ENCODE data around the gene CCDC137. TPM values are rescaled to one million over a fixed set of nuclear protein-coding genes. Genes with fewer than 3 reads are reported as not detected.

The CCDC137 gene
- polyA plus RNA-seq, 1 donor from 2014 or later, result 12.2 TPM

DNA sequence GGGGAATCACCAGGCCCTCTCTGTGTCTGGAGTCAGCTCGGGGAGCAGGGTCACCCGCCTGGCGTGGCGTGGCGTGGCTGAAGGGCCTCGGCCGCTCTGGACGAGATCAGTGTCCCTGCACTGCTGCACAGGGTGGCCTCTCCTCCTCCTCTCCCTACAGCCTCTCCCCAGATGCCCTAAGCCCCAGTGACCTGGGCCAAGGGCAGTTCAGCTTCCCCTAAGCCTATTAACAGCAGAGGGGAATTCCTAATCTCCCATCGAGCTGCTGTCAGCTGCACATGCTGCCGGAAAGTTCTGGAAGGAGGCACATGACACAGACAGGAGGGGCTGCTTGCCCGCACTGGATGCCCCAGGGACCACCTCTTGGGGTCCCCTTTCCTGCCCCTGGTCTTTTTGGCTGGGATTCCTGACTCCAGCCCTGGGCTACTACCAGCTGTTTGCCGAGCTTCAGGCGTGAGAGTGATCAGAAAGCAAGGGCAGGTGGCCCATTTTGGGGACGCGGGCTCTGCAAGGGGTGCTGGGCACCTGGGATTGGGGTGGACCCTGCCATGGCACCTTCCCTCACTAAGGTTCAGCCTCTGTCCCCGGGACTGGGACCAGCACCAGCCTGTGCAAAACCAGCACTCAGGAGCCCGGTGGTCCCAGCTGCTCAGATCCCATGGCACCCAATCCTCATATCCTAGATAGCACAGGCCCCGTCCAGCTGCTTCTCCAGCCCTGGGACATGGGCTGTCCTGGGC lies 11.0 kb upstream of the CCDC137 start:
- H3K9me2 ChIP-seq (ENCODE audit: insufficient read depth, low read length), result no peaks in the 10 kb centered on the region
- H3K4me2 ChIP-seq (ENCODE audit: low read length), result no peak overlapping the region
- H3K27ac ChIP-seq (ENCODE audit: low read length), result no peak overlapping the region
- no peaks in the 10 kb centered on the region for H3K27me3 ChIP-seq (ENCODE audit: insufficient read depth, low read depth, low read length)
- H3K36me3 ChIP-seq (ENCODE audit: insufficient read depth, low read length), result no peaks in the 10 kb centered on the region
- H2AFZ ChIP-seq (ENCODE audit: low read depth, low read length), result no peak overlapping the region
- no peak for TF ChIP-seq SMC3 (conservative IDR thresholded peaks at IDR 0.05; ENCODE audit: poor library complexity)
- no peak for TF ChIP-seq POLR2AphosphoS5 (IDR thresholded peaks at IDR 0.05)
- no peak for TF ChIP-seq EZH2 (IDR thresholded peaks at IDR 0.05; ENCODE audit: borderline replicate concordance, insufficient read depth, low read length, poor library complexity, severe bottlenecking)
- no peak for TF ChIP-seq EP300 (conservative IDR thresholded peaks at IDR 0.05; ENCODE audit: poor library complexity, severe bottlenecking)
- no peak for TF ChIP-seq RAD21 (conservative IDR thresholded peaks at IDR 0.05)
- no peaks in the 10 kb centered on the region for H3K9me3 ChIP-seq (ENCODE audit: low read length)
- no peaks in the 10 kb centered on the region for H3K79me2 ChIP-seq (replicated peaks; ENCODE audit: insufficient read depth, low read length)
- no peak overlapping the region for H3K4me3 ChIP-seq (ENCODE audit: low read length)
- no peaks in the 10 kb centered on the region for H4K20me1 ChIP-seq (ENCODE audit: insufficient read depth)
- no peaks in the 10 kb centered on the region for H3F3A ChIP-seq (ENCODE audit: insufficient read depth, low read length, poor library complexity, severe bottlenecking)
- no peak overlapping the region for H3K9ac ChIP-seq (ENCODE audit: low read length)

DNA sequence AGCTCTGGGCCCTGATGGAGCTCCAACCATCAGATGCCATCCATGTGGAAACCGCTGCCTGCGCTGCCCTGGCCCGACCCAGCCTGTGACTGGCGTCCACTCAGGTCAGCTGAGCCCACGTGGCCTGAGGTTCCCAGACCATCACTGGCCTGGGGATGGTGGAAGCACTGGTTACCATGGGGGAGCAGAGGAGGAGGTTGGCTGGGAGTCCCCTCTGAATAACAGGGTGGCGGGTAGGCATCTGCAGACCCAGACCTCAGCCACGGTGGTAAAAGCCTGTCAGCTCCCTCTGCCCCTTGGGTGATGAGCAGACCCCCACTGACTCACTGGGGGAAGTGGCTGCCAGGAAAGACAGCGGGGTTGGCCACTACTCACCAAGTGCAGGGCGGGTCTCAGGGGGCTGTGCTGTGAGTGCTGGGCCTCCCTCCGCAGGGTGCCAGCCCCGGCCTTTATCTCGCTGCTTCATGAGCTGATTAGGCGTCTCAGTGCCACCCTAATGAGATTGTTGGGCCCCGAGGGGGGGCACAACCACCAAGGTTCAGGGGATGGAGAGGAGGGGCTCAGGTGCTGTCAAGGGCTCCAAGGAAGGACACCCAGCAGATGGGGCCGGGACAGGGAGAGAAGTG lies 10.3 kb upstream of the CCDC137 start, which contains the start of gene PDE6G:
PDE6G (minus strand) TSS at position 425 of the 626 bp plus-strand sequence. CDS start 3,237 bp downstream, outside the sequence.
- Histone ChIP-seq H2AFZ (ENCODE audit: low read depth, low read length) (no peak within 1 kb of the TSS), H3K9ac (ENCODE audit: low read length) (no peak within 1 kb of the TSS), H3K36me3 (ENCODE audit: insufficient read depth, low read length) (no peaks in the 10 kb centered on the region)

More for the DNA sequence above, 10.3 kb upstream of the CCDC137 start, which contains the start of gene PDE6G:
- H3F3A ChIP-seq (ENCODE audit: insufficient read depth, low read length, poor library complexity, severe bottlenecking), result no peaks in the 10 kb centered on the region
- TF ChIP-seq, protein P1, sequence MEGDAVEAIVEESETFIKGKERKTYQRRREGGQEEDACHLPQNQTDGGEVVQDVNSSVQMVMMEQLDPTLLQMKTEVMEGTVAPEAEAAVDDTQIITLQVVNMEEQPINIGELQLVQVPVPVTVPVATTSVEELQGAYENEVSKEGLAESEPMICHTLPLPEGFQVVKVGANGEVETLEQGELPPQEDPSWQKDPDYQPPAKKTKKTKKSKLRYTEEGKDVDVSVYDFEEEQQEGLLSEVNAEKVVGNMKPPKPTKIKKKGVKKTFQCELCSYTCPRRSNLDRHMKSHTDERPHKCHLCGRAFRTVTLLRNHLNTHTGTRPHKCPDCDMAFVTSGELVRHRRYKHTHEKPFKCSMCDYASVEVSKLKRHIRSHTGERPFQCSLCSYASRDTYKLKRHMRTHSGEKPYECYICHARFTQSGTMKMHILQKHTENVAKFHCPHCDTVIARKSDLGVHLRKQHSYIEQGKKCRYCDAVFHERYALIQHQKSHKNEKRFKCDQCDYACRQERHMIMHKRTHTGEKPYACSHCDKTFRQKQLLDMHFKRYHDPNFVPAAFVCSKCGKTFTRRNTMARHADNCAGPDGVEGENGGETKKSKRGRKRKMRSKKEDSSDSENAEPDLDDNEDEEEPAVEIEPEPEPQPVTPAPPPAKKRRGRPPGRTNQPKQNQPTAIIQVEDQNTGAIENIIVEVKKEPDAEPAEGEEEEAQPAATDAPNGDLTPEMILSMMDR (IDR thresholded peaks at IDR 0.05; ENCODE audit: poor library complexity, severe bottlenecking), result no peak
- TF ChIP-seq POLR2AphosphoS5 (IDR thresholded peaks at IDR 0.05), result no peak
- TF ChIP-seq EP300 (conservative IDR thresholded peaks at IDR 0.05; ENCODE audit: poor library complexity, severe bottlenecking), result no peak
- TF ChIP-seq EZH2 (IDR thresholded peaks at IDR 0.05; ENCODE audit: borderline replicate concordance, insufficient read depth, low read length, poor library complexity, severe bottlenecking), result no peak
- TF ChIP-seq RAD21 (conservative IDR thresholded peaks at IDR 0.05), result no peak
- TF ChIP-seq SMC3 (conservative IDR thresholded peaks at IDR 0.05; ENCODE audit: poor library complexity), result no peak
- TF ChIP-seq TAF1 (IDR thresholded peaks at IDR 0.05; ENCODE audit: low read depth), result no peak
- TF ChIP-seq MXI1 (conservative IDR thresholded peaks at IDR 0.05; ENCODE audit: poor library complexity, severe bottlenecking), result no peak
- TF ChIP-seq, protein P2, sequence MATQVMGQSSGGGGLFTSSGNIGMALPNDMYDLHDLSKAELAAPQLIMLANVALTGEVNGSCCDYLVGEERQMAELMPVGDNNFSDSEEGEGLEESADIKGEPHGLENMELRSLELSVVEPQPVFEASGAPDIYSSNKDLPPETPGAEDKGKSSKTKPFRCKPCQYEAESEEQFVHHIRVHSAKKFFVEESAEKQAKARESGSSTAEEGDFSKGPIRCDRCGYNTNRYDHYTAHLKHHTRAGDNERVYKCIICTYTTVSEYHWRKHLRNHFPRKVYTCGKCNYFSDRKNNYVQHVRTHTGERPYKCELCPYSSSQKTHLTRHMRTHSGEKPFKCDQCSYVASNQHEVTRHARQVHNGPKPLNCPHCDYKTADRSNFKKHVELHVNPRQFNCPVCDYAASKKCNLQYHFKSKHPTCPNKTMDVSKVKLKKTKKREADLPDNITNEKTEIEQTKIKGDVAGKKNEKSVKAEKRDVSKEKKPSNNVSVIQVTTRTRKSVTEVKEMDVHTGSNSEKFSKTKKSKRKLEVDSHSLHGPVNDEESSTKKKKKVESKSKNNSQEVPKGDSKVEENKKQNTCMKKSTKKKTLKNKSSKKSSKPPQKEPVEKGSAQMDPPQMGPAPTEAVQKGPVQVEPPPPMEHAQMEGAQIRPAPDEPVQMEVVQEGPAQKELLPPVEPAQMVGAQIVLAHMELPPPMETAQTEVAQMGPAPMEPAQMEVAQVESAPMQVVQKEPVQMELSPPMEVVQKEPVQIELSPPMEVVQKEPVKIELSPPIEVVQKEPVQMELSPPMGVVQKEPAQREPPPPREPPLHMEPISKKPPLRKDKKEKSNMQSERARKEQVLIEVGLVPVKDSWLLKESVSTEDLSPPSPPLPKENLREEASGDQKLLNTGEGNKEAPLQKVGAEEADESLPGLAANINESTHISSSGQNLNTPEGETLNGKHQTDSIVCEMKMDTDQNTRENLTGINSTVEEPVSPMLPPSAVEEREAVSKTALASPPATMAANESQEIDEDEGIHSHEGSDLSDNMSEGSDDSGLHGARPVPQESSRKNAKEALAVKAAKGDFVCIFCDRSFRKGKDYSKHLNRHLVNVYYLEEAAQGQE (IDR thresholded peaks at IDR 0.05; ENCODE audit: borderline replicate concordance), result no peak
- H3K79me2 ChIP-seq (replicated peaks; ENCODE audit: insufficient read depth, low read length), result no peaks in the 10 kb centered on the region
- H4K20me1 ChIP-seq (ENCODE audit: insufficient read depth), result no peaks in the 10 kb centered on the region
- no peak within 1 kb of the TSS for H3K27ac ChIP-seq (ENCODE audit: low read length)
- H3K4me2 ChIP-seq (ENCODE audit: low read length), result no peak within 1 kb of the TSS
- no peaks in the 10 kb centered on the region for H3K9me2 ChIP-seq (ENCODE audit: insufficient read depth, low read length)
- H3K4me3 ChIP-seq (ENCODE audit: low read length), result no peak within 1 kb of the TSS
- H3K27me3 ChIP-seq (ENCODE audit: insufficient read depth, low read depth, low read length), result no peaks in the 10 kb centered on the region
- no peaks in the 10 kb centered on the region for H3K9me3 ChIP-seq (ENCODE audit: low read length)
